CD4-positive, alpha-beta T cell treated with Interleukin-6 at 100 ng/mL for 8 hours (primary cell): ENCODE measurements around the gene RSBN1.
"Not testable (repeated sequence)": the region's sequence is repeated elsewhere in the genome, so short reads cannot be mapped to it uniquely, and the experiment has no call there.

ENCODE experiments used
- DNase-seq: peaks from one replicate; pipeline ENCODE4 v3.0.0-alpha.2; 2020; ENCODE audit warnings: mixed read lengths, low spot score

The RSBN1 gene

GRCh38 chr1:113742515-113742914, 69.8 kb downstream of the RSBN1 start:
- DNase-seq, result no peak

- DNase-seq, result no peak
Observed at GRCh38 chr1:113734357-113735055, 77.8 kb downstream of the RSBN1 start.

DNA sequence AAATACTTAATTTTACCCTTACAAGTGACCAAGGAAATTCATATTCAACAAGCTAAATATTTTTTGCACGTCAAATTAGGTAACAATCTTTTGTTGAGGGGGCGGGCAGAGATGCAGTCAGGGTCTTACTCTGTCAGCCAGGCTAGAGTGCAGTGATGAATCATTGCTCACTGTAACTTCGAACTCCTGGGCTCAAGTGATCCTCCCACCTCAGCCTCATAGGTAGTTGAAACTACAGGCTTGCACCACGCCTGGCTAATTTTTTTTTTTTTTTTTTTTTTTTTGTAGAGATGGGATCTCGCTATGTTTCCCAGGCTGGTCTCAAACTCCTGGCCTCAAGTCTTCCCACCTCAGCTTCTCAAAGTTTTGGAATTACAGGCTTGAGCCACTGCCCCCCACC, 79.5 kb downstream of the RSBN1 start:
- no peak for DNase-seq

DNA sequence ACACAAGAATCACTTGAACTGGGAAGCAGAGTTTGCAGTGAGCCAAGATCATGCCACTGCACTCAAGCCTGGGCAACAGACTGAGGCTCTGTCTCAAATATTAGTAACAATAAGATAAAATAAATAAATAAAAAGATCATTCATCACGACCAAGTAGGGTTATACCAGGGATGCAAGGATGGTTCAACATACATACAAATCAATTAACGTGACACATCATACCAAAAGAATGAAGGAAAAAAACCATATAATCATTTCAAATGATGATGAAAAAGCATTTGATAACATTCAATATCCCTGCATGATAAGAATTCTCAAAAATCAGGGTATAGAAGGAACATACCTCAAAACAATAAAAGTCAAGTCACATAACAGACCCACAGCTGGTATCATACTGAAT, 91.3 kb downstream of the RSBN1 start:
- DNase-seq, result no peak

DNA sequence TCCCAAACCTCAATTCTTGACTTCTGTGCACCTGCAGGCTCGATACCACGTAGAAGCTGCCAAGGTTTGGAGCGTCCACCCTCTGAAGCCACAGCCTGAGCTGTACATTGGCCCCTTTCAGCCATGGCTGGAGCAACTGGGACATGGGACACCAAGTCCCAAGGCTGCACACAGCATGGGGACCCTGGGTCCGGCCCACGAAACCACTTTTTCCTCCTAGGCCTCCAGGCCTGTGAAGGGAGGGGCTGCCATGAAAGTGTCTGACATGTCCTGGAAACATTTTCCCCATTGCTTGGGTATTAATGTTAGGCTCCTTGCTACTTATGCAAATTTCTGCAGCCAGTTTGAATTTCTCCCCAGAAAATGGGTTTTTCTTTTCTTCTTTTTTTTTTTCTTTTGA, 93.7 kb downstream of the RSBN1 start:
- DNase-seq, result not testable (repeated sequence)

GRCh38 chr1:113717506-113717905, 94.8 kb downstream of the RSBN1 start:
- DNase-seq, result not testable (repeated sequence)

GRCh38 chr1:113714606-113715269, 97.5 kb downstream of the RSBN1 start:
- no peak for DNase-seq
